Measurements from ENCODE around the gene TC2N. TPM values are rescaled to one million over a fixed set of nuclear protein-coding genes. Genes with fewer than 3 reads are reported as not detected.

TC2N gene
- total and polyA plus RNA-seq, 9 of the 15 experiments (the other 6 are each of a cell fraction or from before 2014, with no cell fraction given): 2.0 to 12.5 (median 7.3) TPM

DNA sequence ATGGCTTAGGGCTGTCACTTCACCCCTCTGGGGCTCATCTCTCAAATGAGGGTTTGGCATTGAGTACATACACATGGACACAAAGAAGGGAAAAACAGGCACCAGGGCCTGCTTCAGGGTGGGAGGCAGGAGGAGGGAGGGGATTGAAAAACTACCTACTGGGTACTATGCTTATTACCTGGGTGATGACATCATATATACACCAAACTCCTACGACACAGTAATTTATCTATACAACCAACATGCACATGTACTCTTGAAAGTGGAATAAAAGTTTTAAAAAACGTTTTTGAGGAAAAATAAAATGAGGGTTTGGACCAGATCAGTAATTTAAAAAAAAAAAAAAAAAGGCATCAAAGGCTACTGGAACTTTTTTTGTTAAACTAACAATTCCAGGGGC lies 3.6 kb upstream of the TC2N start (continued):
- TF ChIP-seq ZNF253 (CRISPR knock-in tag; conservative IDR thresholded peaks at IDR 0.05): no peak
- no peak for TF ChIP-seq TAL1 (IDR thresholded peaks at IDR 0.05)
- no peak for TF ChIP-seq NFIC (IDR thresholded peaks at IDR 0.05)
- TF ChIP-seq, protein P1, sequence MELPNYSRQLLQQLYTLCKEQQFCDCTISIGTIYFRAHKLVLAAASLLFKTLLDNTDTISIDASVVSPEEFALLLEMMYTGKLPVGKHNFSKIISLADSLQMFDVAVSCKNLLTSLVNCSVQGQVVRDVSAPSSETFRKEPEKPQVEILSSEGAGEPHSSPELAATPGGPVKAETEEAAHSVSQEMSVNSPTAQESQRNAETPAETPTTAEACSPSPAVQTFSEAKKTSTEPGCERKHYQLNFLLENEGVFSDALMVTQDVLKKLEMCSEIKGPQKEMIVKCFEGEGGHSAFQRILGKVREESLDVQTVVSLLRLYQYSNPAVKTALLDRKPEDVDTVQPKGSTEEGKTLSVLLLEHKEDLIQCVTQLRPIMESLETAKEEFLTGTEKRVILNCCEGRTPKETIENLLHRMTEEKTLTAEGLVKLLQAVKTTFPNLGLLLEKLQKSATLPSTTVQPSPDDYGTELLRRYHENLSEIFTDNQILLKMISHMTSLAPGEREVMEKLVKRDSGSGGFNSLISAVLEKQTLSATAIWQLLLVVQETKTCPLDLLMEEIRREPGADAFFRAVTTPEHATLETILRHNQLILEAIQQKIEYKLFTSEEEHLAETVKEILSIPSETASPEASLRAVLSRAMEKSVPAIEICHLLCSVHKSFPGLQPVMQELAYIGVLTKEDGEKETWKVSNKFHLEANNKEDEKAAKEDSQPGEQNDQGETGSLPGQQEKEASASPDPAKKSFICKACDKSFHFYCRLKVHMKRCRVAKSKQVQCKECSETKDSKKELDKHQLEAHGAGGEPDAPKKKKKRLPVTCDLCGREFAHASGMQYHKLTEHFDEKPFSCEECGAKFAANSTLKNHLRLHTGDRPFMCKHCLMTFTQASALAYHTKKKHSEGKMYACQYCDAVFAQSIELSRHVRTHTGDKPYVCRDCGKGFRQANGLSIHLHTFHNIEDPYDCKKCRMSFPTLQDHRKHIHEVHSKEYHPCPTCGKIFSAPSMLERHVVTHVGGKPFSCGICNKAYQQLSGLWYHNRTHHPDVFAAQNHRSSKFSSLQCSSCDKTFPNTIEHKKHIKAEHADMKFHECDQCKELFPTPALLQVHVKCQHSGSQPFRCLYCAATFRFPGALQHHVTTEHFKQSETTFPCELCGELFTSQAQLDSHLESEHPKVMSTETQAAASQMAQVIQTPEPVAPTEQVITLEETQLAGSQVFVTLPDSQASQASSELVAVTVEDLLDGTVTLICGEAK (IDR thresholded peaks at IDR 0.05): no peak
- TF ChIP-seq, protein P1 (CRISPR knock-in tag; IDR thresholded peaks at IDR 0.05): no peak
- TF ChIP-seq SLC30A9 (CRISPR knock-in tag; IDR thresholded peaks at IDR 0.05): no peak
- TF ChIP-seq, protein P2, sequence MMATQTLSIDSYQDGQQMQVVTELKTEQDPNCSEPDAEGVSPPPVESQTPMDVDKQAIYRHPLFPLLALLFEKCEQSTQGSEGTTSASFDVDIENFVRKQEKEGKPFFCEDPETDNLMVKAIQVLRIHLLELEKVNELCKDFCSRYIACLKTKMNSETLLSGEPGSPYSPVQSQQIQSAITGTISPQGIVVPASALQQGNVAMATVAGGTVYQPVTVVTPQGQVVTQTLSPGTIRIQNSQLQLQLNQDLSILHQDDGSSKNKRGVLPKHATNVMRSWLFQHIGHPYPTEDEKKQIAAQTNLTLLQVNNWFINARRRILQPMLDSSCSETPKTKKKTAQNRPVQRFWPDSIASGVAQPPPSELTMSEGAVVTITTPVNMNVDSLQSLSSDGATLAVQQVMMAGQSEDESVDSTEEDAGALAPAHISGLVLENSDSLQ (IDR thresholded peaks at IDR 0.05): no peak
